GM12878 (cell line): ENCODE data around the gene GSAP. TPM values are rescaled to one million over a fixed set of nuclear protein-coding genes. Genes with fewer than 3 reads are reported as not detected.

Source experiments
- ATAC-seq: fragments of 200-7000 bp; cut with Tn5 transposase; 3 replicates; pipeline ENCODE4 v1.9.1; 2020; ENCODE audit warnings: mild to moderate bottlenecking, moderate library complexity
- BruUV-seq: library from RNA; stranded (reverse); fragments of 400-500 nt; replicated peaks from 2 replicates; lab custom pipeline; 2021; lab: Mats Ljungman, UMichigan
- CTCF ChIA-PET: fragments of 300-600 bp; sonication (Branson Sonifier 250); formaldehyde crosslinking; extraction: SDS; loops from one replicate; lab custom pipeline; 2021; ENCODE audit warnings: inconsistent platforms; lab: Yijun Ruan, JAX
- POLR2A ChIA-PET: fragments of 350-600 bp; formaldehyde crosslinking; extraction: SDS; loops from one replicate; lab custom pipeline; 2021; ENCODE audit warnings: inconsistent platforms; lab: Charles Lee
- RAD21 ChIA-PET: fragments of 300-600 bp; sonication (Branson Sonifier 250); formaldehyde crosslinking; loops from one replicate; lab custom pipeline; 2023; ENCODE audit warnings: antibody characterized with exemption; ENCODE audit not compliant: unreplicated experiment; lab: Charles Lee
- SMC1A ChIA-PET: fragments of 300-600 bp; sonication (Branson Sonifier 250); formaldehyde crosslinking; loops from one replicate; lab custom pipeline; 2023; ENCODE audit not compliant: unreplicated experiment, uncharacterized antibody; lab: Charles Lee
- DNase-seq: peaks from one replicate; pipeline ENCODE4 v3.0.0-alpha.2; 2011; ENCODE audit warnings: low read depth, low spot score
- FAIRE-seq: peaks from 3 replicates; lab custom pipeline; 2011; peaks lifted over from hg19 to GRCh38; lab: Jason Lieb, UNC
- H2AFZ ChIP-seq: 2 replicates; pipeline ENCODE4 v1.6.0; 2011; ENCODE audit warnings: low read depth, low read length, control low read depth; ENCODE audit not compliant: control insufficient read depth
- H3K27ac ChIP-seq: 2 replicates; pipeline ENCODE4 v1.5.1; 2011; ENCODE audit warnings: control low read depth; ENCODE audit not compliant: control insufficient read depth, insufficient read depth
- H3K27me3 ChIP-seq, 2 experiments: replicated peaks in 1 of 2; 2 replicates each; pipeline versions ENCODE4 v1.6.0 to v1.6.1; 2011; ENCODE audit warnings: low read length in 1 of 2; ENCODE audit not compliant: control insufficient read depth in 2 of 2, insufficient read depth in 2 of 2
- H3K36me3 ChIP-seq, 2 experiments: 2 replicates each; pipeline ENCODE4 v1.5.1; 2011; ENCODE audit warnings: low read length in 1 of 2; ENCODE audit not compliant: control insufficient read depth in 2 of 2, insufficient read depth in 2 of 2
- H3K4me1 ChIP-seq: 2 replicates; pipeline ENCODE4 v1.6.1; 2011; ENCODE audit warnings: mild to moderate bottlenecking, low read length, moderate library complexity, mixed read lengths; ENCODE audit not compliant: control insufficient read depth, insufficient read depth
- H3K4me2 ChIP-seq: 2 replicates; pipeline ENCODE4 v1.6.0; 2011; ENCODE audit warnings: control low read depth; ENCODE audit not compliant: control insufficient read depth, insufficient read depth
- H3K4me3 ChIP-seq: fragments of 200-600 bp; sonication (generic); 2 replicates; pipeline ENCODE4 v1.5.1; 2016
- H3K79me2 ChIP-seq: 2 replicates; pipeline ENCODE4 v1.6.0; 2011; ENCODE audit warnings: low read length; ENCODE audit not compliant: control insufficient read depth, insufficient read depth
- H3K9ac ChIP-seq: 2 replicates; pipeline ENCODE4 v1.8.0; 2011; ENCODE audit warnings: low read length, control low read depth, mixed read lengths; ENCODE audit not compliant: control insufficient read depth, insufficient read depth
- H3K9me3 ChIP-seq: replicated peaks from 3 replicates; pipeline ENCODE4 v1.5.1; 2011; ENCODE audit warnings: mild to moderate bottlenecking, low read length; ENCODE audit not compliant: control insufficient read depth, insufficient read depth
- H4K20me1 ChIP-seq: 2 replicates; pipeline ENCODE4 v1.6.0; 2011; ENCODE audit not compliant: control insufficient read depth, insufficient read depth
- ATF7 ChIP-seq: fragments of 450-650 bp; IDR thresholded peaks from 2 replicates; pipeline ENCODE4 v1.6.1; 2016; ENCODE audit warnings: low read depth, mild to moderate bottlenecking
- BACH1 ChIP-seq: fragments of 450-650 bp; IDR thresholded peaks from 2 replicates; pipeline ENCODE4 v1.6.1; 2017; ENCODE audit warnings: mild to moderate bottlenecking, borderline replicate concordance
- BMI1 ChIP-seq: fragments of 450-650 bp; IDR thresholded peaks from 2 replicates; pipeline ENCODE4 v1.6.1; 2016; ENCODE audit warnings: mild to moderate bottlenecking, moderate library complexity, borderline replicate concordance
- GATAD2B ChIP-seq: fragments of 450-650 bp; conservative IDR thresholded peaks from 2 replicates; pipeline ENCODE4 v1.6.1; 2017; ENCODE audit warnings: low read depth, mild to moderate bottlenecking, moderate library complexity
- IKZF2 ChIP-seq, 2 experiments: fragments of 450-650 bp; IDR thresholded peaks; 2 replicates each; pipeline ENCODE4 v1.6.1; 2017; ENCODE audit warnings: mild to moderate bottlenecking in 2 of 2, moderate library complexity in 2 of 2
- JUNB ChIP-seq: IDR thresholded peaks from 2 replicates; pipeline ENCODE4 v1.6.1; 2016; ENCODE audit warnings: antibody characterized with exemption, mild to moderate bottlenecking
- MEF2B ChIP-seq: fragments of 450-650 bp; IDR thresholded peaks from 2 replicates; pipeline ENCODE4 v1.6.1; 2018; ENCODE audit warnings: mild to moderate bottlenecking, moderate library complexity; ENCODE audit not compliant: partially characterized antibody, poor library complexity, severe bottlenecking
- MTA2 ChIP-seq: fragments of 450-650 bp; IDR thresholded peaks from 2 replicates; pipeline ENCODE4 v1.6.1; 2016; ENCODE audit warnings: low read depth, mild to moderate bottlenecking, moderate library complexity
- MYB ChIP-seq: fragments of 150-350 bp; IDR thresholded peaks from 2 replicates; pipeline ENCODE4 v1.6.1; 2014; ENCODE audit warnings: mild to moderate bottlenecking, low read depth, low read length, borderline replicate concordance
- RUNX3 ChIP-seq: IDR thresholded peaks from 2 replicates; pipeline ENCODE4 v1.6.1; 2012; ENCODE audit warnings: low read length, inconsistent platforms
- SIX5 ChIP-seq: IDR thresholded peaks from 2 replicates; pipeline ENCODE4 v1.6.1; 2011; ENCODE audit warnings: mild to moderate bottlenecking, low read depth, low read length, moderate library complexity; ENCODE audit not compliant: severe bottlenecking
- SMAD5 ChIP-seq: IDR thresholded peaks from 2 replicates; pipeline ENCODE4 v1.6.1; 2016; ENCODE audit warnings: antibody characterized with exemption, low read depth
- SUZ12 ChIP-seq: fragments of 200-600 bp; sonication (generic); IDR thresholded peaks from one replicate; pipeline ENCODE4 v1.6.1; 2018; ENCODE audit warnings: antibody characterized with exemption, mild to moderate bottlenecking; ENCODE audit not compliant: unreplicated experiment
- TCF12 ChIP-seq: IDR thresholded peaks from 2 replicates; pipeline ENCODE4 v1.6.1; 2011; ENCODE audit warnings: low read depth, mild to moderate bottlenecking, low read length
- WRNIP1 ChIP-seq: IDR thresholded peaks from 2 replicates; pipeline ENCODE4 v1.6.1; 2011; ENCODE audit warnings: low read depth, low read length, improper control_type of control experiment, borderline replicate concordance
- YY1 ChIP-seq: IDR thresholded peaks from 2 replicates; pipeline ENCODE4 v1.6.1; 2011; ENCODE audit warnings: low read depth, mild to moderate bottlenecking, low read length
- ZNF207 ChIP-seq: fragments of 450-650 bp; IDR thresholded peaks from 2 replicates; pipeline ENCODE4 v1.6.1; 2014; ENCODE audit warnings: antibody characterized with exemption, mild to moderate bottlenecking, borderline replicate concordance
- ZZZ3 ChIP-seq: IDR thresholded peaks from 2 replicates; pipeline ENCODE4 v1.6.1; 2011; ENCODE audit warnings: low read depth; ENCODE audit not compliant: control insufficient read depth, insufficient read length
- WGBS: methylation state at CpG from one replicate; pipeline ENCODE4 v1.1.6; 2016; ENCODE audit warnings: low lambda C conversion rate; ENCODE audit not compliant: insufficient replicate concordance, insufficient coverage; ENCODE audit errors: missing lambda C conversion rate; 5-methylcytosine and 5-hydroxymethylcytosine counted together
- in situ Hi-C: fragments of 300-500 bp; cut with MboI; formaldehyde crosslinking; loops from 9 replicates; pipeline ENCODE4 v1.14.3; 2018; ENCODE audit warnings: mixed read lengths
- intact Hi-C: fragments of 100-400 bp; cut with micrococcal nuclease; formaldehyde crosslinking; loops from one replicate; pipeline ENCODE4 v1.14.2; 2022; ENCODE audit not compliant: unreplicated experiment
- polyA plus RNA-seq, 11 experiments: library from polyadenylated mRNA; depleted of rRNA in 4 of 11; unstranded in 6 of 11; stranded (reverse) in 5 of 11; fragments of >200 nt; fragmentation: Nextera tagmentation in 4 of 11; fragmentation: Illumina TruSeq in 1 of 11; extraction: Ambion mirVana in 4 of 11; extraction: Trizol in 1 of 11; gene quantifications; 1 replicate in 1 of 11; 2 replicates in 10 of 11; pipeline versions ENCODE4 v1.2.1 to v1.2.3, GENCODE V29; 2011 to 2016; ENCODE audit warnings: inconsistent platforms in 2 of 11, missing spikeins in 2 of 11, low read depth in 1 of 11
- total RNA-seq, 4 experiments: library from RNA; depleted of rRNA in 3 of 4; stranded (reverse); fragments of >200 nt in 3 of 4; fragmentation: Illumina TruSeq in 1 of 4; extraction: Trizol in 1 of 4; gene quantifications; 2 replicates each; pipeline versions ENCODE4 v1.2.1 to v1.2.3, GENCODE V29; 2013 to 2021
- TF ChIP-seq, protein P1 (sequence below): fragments of 450-650 bp; IDR thresholded peaks from 2 replicates; pipeline ENCODE4 v1.6.1; 2017; ENCODE audit warnings: mild to moderate bottlenecking, low read depth, inconsistent platforms; ENCODE audit not compliant: poor library complexity, severe bottlenecking
- TF ChIP-seq, protein P2 (sequence below): IDR thresholded peaks from 2 replicates; pipeline ENCODE4 v1.6.1; 2012; ENCODE audit warnings: low read depth, low read length, improper control_type of control experiment
- TF ChIP-seq, protein P3 (sequence below): IDR thresholded peaks from 2 replicates; pipeline ENCODE4 v1.6.1; 2011; ENCODE audit warnings: borderline replicate concordance, low read depth, mild to moderate bottlenecking, moderate library complexity, low read length; ENCODE audit not compliant: insufficient read depth, poor library complexity, severe bottlenecking

The GSAP gene
- total and polyA plus RNA-seq, 10 of the 15 experiments (the other 5 are each of a cell fraction or from before 2014, with no cell fraction given): 6.6 to 38.1 (median 21.8) TPM

DNA sequence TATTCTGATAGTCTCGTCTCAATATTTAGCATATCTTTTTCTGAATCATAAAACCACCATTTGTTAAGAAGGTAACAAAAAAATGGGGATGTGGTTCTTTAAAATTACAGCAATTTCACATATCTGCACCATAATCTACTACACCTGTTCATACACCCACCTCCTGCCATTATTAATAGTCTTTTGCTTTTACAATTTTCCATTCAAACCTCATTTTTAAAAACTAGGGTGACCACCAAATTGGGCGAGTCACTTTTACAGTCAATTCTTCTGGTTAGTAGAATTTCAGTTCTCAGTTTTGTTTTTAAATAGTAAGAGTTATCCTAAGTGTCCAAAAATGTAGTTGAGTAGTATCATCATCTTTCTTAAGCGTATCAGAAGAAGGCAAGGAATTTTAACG is 48.4 kb upstream of the GSAP start:
- H3K4me3 ChIP-seq: no peak overlapping the region
- peak; percentile 55 for DNase-seq
- no TSS peak for BruUV-seq
- no peaks in the 10 kb centered on the region for H3K36me3 ChIP-seq
- ATAC-seq: peak; percentile 66
- H3K9ac ChIP-seq: no peak overlapping the region
- in situ Hi-C loops: no loop called here
- H3K27me3 ChIP-seq: no peaks in the 10 kb centered on the region
- SMC1A ChIA-PET: interaction anchor here (0.7 kb wide), 1 partner anchor 39 kb away, joined by 3 read pairs; no protein-coding TSS in a partner anchor
- no peak overlapping the region for H2AFZ ChIP-seq
- WGBS: 50% methylated on average over 4 of the region's 4 CpGs
- H3K27ac ChIP-seq: peak overlapping the region; percentile 1; the same call in 1 of the 2 replicates
- peaks cover 23% of the 10 kb centered on the region for H3K4me1 ChIP-seq
- H3K9me3 ChIP-seq: no peaks in the 10 kb centered on the region
- no peaks in the 10 kb centered on the region for H4K20me1 ChIP-seq
- H3K79me2 ChIP-seq: no peaks in the 10 kb centered on the region
- peak overlapping the region; percentile 45 for H3K4me2 ChIP-seq
- FAIRE-seq: no peak
- RAD21 ChIA-PET: interaction anchor here (1.0 kb wide), 1 partner anchor 39 kb away, joined by 3 read pairs; no protein-coding TSS in a partner anchor
- intact Hi-C loops: loop anchor here (1.0 to 5.0 kb wide), 5 partner anchors 38 to 113 kb away; partner anchors contain the start of genes GSAP and PTPN12
- CTCF ChIA-PET: interaction anchor here (1.1 kb wide), 1 partner anchor 133 kb away, joined by 6 read pairs; no protein-coding TSS in a partner anchor
- POLR2A ChIA-PET: no interaction called here
- TF ChIP-seq TCF12 (peak; percentile 93), SIX5 (no peak), MTA2 (peak; percentile 100), SMAD5 (no peak), MEF2B (peak; percentile 96), YY1 (no peak), ATF7 (peak; percentile 91), SUZ12 (no peak), RUNX3 (peak; percentile 99), ZNF207 (no peak), WRNIP1 (no peak), GATAD2B (no peak; the same call in 1 of the 2 replicates), ZZZ3 (no peak), BMI1 (peak; percentile 93), MYB (no peak), JUNB (peak; percentile 91), IKZF2 (IDR thresholded peaks at IDR 0.05) (peak; percentile 93 to 95), BACH1 (peak; percentile 89; the same call in 1 of the 2 replicates)
- TF ChIP-seq, protein P1, sequence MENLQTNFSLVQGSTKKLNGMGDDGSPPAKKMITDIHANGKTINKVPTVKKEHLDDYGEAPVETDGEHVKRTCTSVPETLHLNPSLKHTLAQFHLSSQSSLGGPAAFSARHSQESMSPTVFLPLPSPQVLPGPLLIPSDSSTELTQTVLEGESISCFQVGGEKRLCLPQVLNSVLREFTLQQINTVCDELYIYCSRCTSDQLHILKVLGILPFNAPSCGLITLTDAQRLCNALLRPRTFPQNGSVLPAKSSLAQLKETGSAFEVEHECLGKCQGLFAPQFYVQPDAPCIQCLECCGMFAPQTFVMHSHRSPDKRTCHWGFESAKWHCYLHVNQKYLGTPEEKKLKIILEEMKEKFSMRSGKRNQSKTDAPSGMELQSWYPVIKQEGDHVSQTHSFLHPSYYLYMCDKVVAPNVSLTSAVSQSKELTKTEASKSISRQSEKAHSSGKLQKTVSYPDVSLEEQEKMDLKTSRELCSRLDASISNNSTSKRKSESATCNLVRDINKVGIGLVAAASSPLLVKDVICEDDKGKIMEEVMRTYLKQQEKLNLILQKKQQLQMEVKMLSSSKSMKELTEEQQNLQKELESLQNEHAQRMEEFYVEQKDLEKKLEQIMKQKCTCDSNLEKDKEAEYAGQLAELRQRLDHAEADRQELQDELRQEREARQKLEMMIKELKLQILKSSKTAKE: peak; percentile 97
- TF ChIP-seq, protein P2, sequence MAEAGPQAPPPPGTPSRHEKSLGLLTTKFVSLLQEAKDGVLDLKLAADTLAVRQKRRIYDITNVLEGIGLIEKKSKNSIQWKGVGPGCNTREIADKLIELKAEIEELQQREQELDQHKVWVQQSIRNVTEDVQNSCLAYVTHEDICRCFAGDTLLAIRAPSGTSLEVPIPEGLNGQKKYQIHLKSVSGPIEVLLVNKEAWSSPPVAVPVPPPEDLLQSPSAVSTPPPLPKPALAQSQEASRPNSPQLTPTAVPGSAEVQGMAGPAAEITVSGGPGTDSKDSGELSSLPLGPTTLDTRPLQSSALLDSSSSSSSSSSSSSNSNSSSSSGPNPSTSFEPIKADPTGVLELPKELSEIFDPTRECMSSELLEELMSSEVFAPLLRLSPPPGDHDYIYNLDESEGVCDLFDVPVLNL: no peak
- TF ChIP-seq, protein P3, sequence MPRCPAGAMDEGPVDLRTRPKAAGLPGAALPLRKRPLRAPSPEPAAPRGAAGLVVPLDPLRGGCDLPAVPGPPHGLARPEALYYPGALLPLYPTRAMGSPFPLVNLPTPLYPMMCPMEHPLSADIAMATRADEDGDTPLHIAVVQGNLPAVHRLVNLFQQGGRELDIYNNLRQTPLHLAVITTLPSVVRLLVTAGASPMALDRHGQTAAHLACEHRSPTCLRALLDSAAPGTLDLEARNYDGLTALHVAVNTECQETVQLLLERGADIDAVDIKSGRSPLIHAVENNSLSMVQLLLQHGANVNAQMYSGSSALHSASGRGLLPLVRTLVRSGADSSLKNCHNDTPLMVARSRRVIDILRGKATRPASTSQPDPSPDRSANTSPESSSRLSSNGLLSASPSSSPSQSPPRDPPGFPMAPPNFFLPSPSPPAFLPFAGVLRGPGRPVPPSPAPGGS: peak; percentile 73
